Choroid plexus epithelial cell (primary cell): ENCODE data around the gene CDK19.

Source experiments
- DNase-seq: peaks from one replicate; pipeline ENCODE4 v3.0.0-alpha.2; 2010; ENCODE audit warnings: low read depth
- H3K4me3 ChIP-seq: 2 replicates; pipeline ENCODE4 v1.5.1; 2011; ENCODE audit warnings: low read depth, mild to moderate bottlenecking, control low read depth, low read length, moderate library complexity
- CTCF ChIP-seq: conservative IDR thresholded peaks from 2 replicates; pipeline ENCODE4 v1.5.1; 2011; ENCODE audit warnings: low read depth, mild to moderate bottlenecking, control low read depth, inconsistent platforms, low read length, moderate library complexity

Gene CDK19

GRCh38 chr6:110655821-110656220 lies 159.4 kb downstream of the CDK19 start:
- H3K4me3 ChIP-seq, result no peak overlapping the region
- DNase-seq, result no peak
- TF ChIP-seq CTCF, result no peak

GRCh38 chr6:110654096-110654820 lies 161.0 kb downstream of the CDK19 start:
- TF ChIP-seq CTCF, result no peak
- peak; percentile 19 for DNase-seq

GRCh38 chr6:110653381-110653780 lies 161.9 kb downstream of the CDK19 start:
- no peak overlapping the region for H3K4me3 ChIP-seq
- no peak for DNase-seq
- TF ChIP-seq CTCF, result no peak

More at GRCh38 chr6:110654096-110654820, 161.0 kb downstream of the CDK19 start:
- no peak overlapping the region for H3K4me3 ChIP-seq

GRCh38 chr6:110652520-110652919 lies 162.7 kb downstream of the CDK19 start:
- H3K4me3 ChIP-seq, result no peak overlapping the region
- TF ChIP-seq CTCF, result no peak
- peak; percentile 20 for DNase-seq

- no peak overlapping the region for H3K4me3 ChIP-seq
- TF ChIP-seq CTCF, result no peak
- DNase-seq, result no peak
Observed at GRCh38 chr6:110650755-110651154, 164.5 kb downstream of the CDK19 start.

- H3K4me3 ChIP-seq, result no peak overlapping the region
- DNase-seq, result no peak
- no peak for TF ChIP-seq CTCF
Observed at GRCh38 chr6:110649704-110650103, 165.6 kb downstream of the CDK19 start.
